ENCODE results near the gene HADH.
A peak's percentile ranks its signal among the peaks of the same experiment; 100 is the strongest.

HADH gene

GRCh38 chr4:108058685-108059440 lies 69.2 kb downstream of the HADH start:
- DNase-seq (ENCODE audit: low spot score): peak; percentile 4

GRCh38 chr4:108060164-108060563 lies 70.5 kb downstream of the HADH start:
- peak; percentile 10 for DNase-seq (ENCODE audit: low spot score)

GRCh38 chr4:108060686-108061321 lies 71.1 kb downstream of the HADH start:
- DNase-seq (ENCODE audit: low spot score): no peak

GRCh38 chr4:108068442-108068841 lies 78.8 kb downstream of the HADH start:
- DNase-seq (ENCODE audit: low spot score): no peak

- no peak for DNase-seq (ENCODE audit: low spot score)
These were observed 81.1 kb downstream of the HADH start for GRCh38 chr4:108070775-108071174.

- DNase-seq (ENCODE audit: low spot score): no peak
These were observed 82.6 kb downstream of the HADH start for GRCh38 chr4:108072300-108072699.

GRCh38 chr4:108078024-108078733 lies 88.5 kb downstream of the HADH start:
- DNase-seq (ENCODE audit: low spot score): no peak

GRCh38 chr4:108080747-108081146 lies 91.1 kb downstream of the HADH start:
- DNase-seq (ENCODE audit: low spot score): no peak

GRCh38 chr4:108081256-108081655 lies 91.6 kb downstream of the HADH start:
- no peak for DNase-seq (ENCODE audit: low spot score)
